H1 (cell line): Measurements from ENCODE around the gene MAPK8. TPM values are rescaled to one million over a fixed set of nuclear protein-coding genes. Genes with fewer than 3 reads are reported as not detected.

Source experiments
- JUND ChIP-seq: IDR thresholded peaks from 2 replicates; pipeline ENCODE4 v1.6.1; 2011; ENCODE audit warnings: mild to moderate bottlenecking, improper control_type of control experiment, low read length
- polyA plus RNA-seq, 7 experiments: library from polyadenylated mRNA; depleted of rRNA in 3 of 7; stranded (reverse) in 5 of 7; unstranded in 2 of 7; fragments of >200 nt in 5 of 7; fragments of 200-250 nt in 2 of 7; gene quantifications; 1 replicate in 5 of 7; 2 replicates in 1 of 7; 4 replicates in 1 of 7; pipeline versions ENCODE4 v1.2.1 to v1.2.3, GENCODE V29; 2011 to 2013; ENCODE audit warnings: missing spikeins in 2 of 7, mixed read lengths in 2 of 7
- total RNA-seq: library from RNA; stranded (reverse); fragmentation: NEBNext Ultra II Directional; extraction: Animal tissue kit (Norgen Biotek cat#: 25700); gene quantifications from 2 replicates; pipeline ENCODE4 v1.2.1, GENCODE V29; 2021

The MAPK8 gene
- total and polyA plus RNA-seq, 2 of the 8 experiments (the other 6 are each of a cell fraction or from before 2014, with no cell fraction given) = 23.3 to 71.3 TPM

DNA sequence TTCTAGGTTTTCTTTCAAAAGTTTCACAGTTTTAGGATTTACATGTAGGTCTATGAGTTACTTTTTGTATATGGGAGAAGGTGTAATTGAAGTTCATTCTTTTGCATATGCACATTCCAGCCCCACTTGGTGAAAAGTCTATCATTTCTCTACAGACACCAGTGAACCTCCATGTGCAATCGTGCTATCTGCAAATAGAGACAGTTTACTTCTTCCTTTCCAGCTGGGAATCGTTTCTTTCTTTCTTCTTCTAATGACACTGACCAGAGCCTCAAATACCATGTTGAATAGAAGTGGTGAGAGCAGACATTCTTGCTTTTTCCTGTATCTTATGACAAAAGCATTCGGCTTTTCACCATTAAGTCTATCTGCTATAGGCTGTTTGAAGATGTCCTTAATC, 175.7 kb downstream of the MAPK8 start (continued):
- no peak for TF ChIP-seq JUND
